ENCODE results near the gene ZNF92.
"Not testable (repeated sequence)": the region's sequence is repeated elsewhere in the genome, so short reads cannot be mapped to it uniquely, and the experiment has no call there.

The ZNF92 gene

GRCh38 chr7:65444205-65444842 lies 70.7 kb downstream of the ZNF92 start:
- TF ChIP-seq, protein P1, sequence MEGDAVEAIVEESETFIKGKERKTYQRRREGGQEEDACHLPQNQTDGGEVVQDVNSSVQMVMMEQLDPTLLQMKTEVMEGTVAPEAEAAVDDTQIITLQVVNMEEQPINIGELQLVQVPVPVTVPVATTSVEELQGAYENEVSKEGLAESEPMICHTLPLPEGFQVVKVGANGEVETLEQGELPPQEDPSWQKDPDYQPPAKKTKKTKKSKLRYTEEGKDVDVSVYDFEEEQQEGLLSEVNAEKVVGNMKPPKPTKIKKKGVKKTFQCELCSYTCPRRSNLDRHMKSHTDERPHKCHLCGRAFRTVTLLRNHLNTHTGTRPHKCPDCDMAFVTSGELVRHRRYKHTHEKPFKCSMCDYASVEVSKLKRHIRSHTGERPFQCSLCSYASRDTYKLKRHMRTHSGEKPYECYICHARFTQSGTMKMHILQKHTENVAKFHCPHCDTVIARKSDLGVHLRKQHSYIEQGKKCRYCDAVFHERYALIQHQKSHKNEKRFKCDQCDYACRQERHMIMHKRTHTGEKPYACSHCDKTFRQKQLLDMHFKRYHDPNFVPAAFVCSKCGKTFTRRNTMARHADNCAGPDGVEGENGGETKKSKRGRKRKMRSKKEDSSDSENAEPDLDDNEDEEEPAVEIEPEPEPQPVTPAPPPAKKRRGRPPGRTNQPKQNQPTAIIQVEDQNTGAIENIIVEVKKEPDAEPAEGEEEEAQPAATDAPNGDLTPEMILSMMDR (IDR thresholded peaks at IDR 0.05; ENCODE audit: low read depth, low read length) = no peak
- no peak overlapping the region for H3K4me3 ChIP-seq (ENCODE audit: low read depth, low read length)

DNA sequence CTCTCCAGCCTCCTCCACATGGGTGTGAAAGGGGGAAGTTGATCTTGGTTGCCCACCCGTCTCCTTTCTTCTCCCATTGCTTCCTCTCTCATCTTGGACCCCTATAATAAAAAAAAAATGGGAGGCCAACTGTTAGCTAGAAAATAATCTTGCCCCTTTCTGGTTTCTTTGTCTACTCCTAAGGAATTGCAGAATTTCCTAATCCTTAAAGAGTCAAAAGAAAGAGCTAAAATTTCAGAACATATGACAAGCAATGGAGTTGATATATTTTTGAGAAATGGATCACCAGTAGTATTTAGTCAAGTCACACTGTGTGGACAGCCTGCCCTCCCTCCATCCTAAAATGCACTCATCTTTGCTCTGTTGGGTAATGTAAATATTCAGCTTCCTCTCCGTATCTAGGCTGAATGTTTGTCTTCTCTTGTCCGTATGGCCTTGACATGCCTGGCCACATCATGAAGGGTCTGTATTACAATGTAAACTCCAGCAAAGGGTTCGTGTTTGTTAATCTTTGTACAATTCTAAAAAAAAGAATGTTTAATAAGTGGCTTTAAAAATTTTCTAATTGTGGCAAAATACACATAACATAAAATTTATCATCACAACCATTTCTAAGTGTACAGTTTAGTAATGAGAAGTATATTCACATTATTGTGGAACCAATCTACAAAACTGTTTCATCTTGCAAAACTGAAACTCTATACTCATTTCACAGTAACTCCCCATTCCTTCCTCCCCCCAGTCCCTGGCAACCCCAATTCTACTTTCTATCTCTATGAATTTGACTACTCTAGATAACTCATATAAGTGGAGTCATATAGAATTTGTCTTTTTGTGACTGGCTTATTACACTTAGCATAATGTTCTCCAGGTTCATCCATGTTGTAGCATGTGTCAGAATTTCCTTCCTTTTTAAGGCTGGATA lies 71.5 kb downstream of the ZNF92 start:
- no peak overlapping the region for H3K4me3 ChIP-seq (ENCODE audit: low read depth, low read length)
- TF ChIP-seq, protein P1 (IDR thresholded peaks at IDR 0.05; ENCODE audit: low read depth, low read length) = no peak

- TF ChIP-seq, protein P1 (IDR thresholded peaks at IDR 0.05; ENCODE audit: low read depth, low read length) = peak; percentile 14; the same call in 1 of the 2 replicates
- H3K4me3 ChIP-seq (ENCODE audit: low read depth, low read length) = not testable (repeated sequence)
Measured at GRCh38 chr7:65447041-65447440, 73.4 kb downstream of the ZNF92 start.

- H3K4me3 ChIP-seq (ENCODE audit: low read depth, low read length) = no peak overlapping the region
- TF ChIP-seq, protein P1 (IDR thresholded peaks at IDR 0.05; ENCODE audit: low read depth, low read length) = no peak
Measured at GRCh38 chr7:65448816-65449504, 75.3 kb downstream of the ZNF92 start.

DNA sequence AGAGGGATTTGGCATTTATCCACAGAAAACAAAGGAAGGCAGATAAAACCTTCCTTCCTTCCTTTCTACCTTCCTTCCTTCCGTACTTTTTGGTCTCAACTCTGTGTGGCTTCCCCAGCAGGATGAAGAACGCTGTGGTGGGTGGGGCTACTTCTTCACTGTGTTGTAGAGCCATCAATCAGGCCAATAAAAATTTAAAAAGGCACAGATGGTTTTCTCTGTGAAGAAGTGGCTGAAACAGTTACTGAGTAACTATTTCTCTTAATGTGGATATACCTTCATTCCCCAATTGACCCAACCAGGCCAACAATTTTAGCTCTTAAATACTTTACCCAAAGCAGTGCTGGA lies 75.8 kb downstream of the ZNF92 start:
- TF ChIP-seq, protein P1 (IDR thresholded peaks at IDR 0.05; ENCODE audit: low read depth, low read length) = no peak
- no peak overlapping the region for H3K4me3 ChIP-seq (ENCODE audit: low read depth, low read length)

Data from WI38 (cell line).